ENCODE data around the gene MYOG.

Gene MYOG

DNA sequence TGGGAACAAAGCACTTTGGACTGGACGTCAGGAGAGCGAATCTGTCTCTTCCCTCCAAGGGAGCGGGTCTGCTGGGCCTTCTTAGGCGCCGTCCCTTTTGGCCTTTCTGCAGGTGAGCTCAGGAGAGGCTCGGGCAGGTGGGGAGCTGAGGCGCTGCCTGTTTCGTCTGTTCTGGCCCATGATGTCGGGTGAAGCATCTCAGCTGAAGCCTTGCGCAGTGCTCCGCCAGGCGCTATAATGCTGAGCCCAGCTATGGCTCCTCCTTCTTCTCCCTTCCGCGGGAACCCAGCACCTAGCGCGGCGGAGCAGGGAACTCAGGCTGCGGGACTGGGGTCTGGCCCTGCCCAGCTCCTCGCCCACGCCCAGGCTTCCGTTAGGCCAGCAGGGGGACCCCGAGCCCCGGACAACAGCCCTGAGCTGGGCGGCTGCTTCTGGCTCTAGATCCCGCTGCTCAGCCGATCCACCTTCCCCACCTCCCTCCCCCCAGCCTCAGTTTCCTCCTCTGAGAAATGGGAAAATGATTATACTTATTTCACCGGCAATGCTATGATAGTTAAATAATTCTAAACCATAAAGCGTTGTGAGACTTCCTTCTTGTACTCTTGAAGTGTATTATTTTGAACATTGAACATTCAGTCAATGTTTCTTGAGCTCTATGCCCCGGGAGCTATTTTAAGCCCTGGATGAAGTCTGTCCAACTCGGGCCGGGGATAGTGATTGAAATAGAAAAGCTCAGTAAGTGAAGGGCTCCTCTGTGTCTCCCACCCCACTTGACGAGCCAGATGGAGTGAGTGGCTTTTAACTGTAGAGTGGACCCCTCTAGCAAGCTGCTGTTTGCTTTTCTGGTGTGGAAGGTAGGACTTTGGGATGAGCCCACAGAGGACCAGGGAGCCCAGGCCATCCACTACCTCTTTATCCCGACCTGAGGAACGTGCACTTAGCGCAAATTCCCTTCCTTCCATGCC is 32.1 kb upstream of the MYOG start:
- POLR2A ChIA-PET = interaction anchor here (1.6 kb wide), 1 partner anchor 10 kb away, joined by 4 read pairs; the partner anchor contains the start of gene ADORA1
- DNase-seq (ENCODE audit: low read depth, low spot score) = no peak
- CTCF ChIA-PET = interaction anchor here (0.7 to 19.6 kb wide), 42 partner anchors 10 to 216 kb away, joined by 3 to 594 read pairs (median 5); partner anchors contain the start of genes ADORA1, CHIT1, MYBPH and MYOG
- TF ChIP-seq, protein P1, sequence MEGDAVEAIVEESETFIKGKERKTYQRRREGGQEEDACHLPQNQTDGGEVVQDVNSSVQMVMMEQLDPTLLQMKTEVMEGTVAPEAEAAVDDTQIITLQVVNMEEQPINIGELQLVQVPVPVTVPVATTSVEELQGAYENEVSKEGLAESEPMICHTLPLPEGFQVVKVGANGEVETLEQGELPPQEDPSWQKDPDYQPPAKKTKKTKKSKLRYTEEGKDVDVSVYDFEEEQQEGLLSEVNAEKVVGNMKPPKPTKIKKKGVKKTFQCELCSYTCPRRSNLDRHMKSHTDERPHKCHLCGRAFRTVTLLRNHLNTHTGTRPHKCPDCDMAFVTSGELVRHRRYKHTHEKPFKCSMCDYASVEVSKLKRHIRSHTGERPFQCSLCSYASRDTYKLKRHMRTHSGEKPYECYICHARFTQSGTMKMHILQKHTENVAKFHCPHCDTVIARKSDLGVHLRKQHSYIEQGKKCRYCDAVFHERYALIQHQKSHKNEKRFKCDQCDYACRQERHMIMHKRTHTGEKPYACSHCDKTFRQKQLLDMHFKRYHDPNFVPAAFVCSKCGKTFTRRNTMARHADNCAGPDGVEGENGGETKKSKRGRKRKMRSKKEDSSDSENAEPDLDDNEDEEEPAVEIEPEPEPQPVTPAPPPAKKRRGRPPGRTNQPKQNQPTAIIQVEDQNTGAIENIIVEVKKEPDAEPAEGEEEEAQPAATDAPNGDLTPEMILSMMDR (IDR thresholded peaks at IDR 0.05; ENCODE audit: insufficient read depth, low read length, missing control alignments) = peak; percentile 96
- no peak overlapping the region for H3K4me3 ChIP-seq (ENCODE audit: low read depth, low read length)

GRCh38 chr1:203116091-203116820 is 30.4 kb upstream of the MYOG start:
- TF ChIP-seq, protein P1 (IDR thresholded peaks at IDR 0.05; ENCODE audit: insufficient read depth, low read length, missing control alignments) = no peak
- no peak overlapping the region for H3K4me3 ChIP-seq (ENCODE audit: low read depth, low read length)
- ChIA-PET POLR2A (no interaction called here), CTCF (interaction anchor here (1.0 to 19.6 kb wide), 8 partner anchors 11 to 152 kb away, joined by 3 to 594 read pairs (median 74); partner anchors contain the start of genes ADORA1, CHIT1 and MYBPH)
- no peak for DNase-seq (ENCODE audit: low read depth, low spot score)

- TF ChIP-seq, protein P1 (IDR thresholded peaks at IDR 0.05; ENCODE audit: insufficient read depth, low read length, missing control alignments) = no peak
- POLR2A ChIA-PET = no interaction called here
- CTCF ChIA-PET = interaction anchor here (1.4 to 19.6 kb wide), 4 partner anchors 58 to 154 kb away, joined by 3 to 594 read pairs (median 64); partner anchors contain the start of gene CHIT1
- DNase-seq (ENCODE audit: low read depth, low spot score) = no peak
- H3K4me3 ChIP-seq (ENCODE audit: low read depth, low read length) = no peak overlapping the region
Measured at GRCh38 chr1:203114202-203114601, 28.4 kb upstream of the MYOG start.

- DNase-seq (ENCODE audit: low read depth, low spot score) = no peak
- ChIA-PET POLR2A (no interaction called here), CTCF (interaction anchor here (1.4 to 19.6 kb wide), 4 partner anchors 13 to 155 kb away, joined by 8 to 594 read pairs (median 73); partner anchors contain the start of genes ADORA1 and CHIT1)
- no peak overlapping the region for H3K4me3 ChIP-seq (ENCODE audit: low read depth, low read length)
- TF ChIP-seq, protein P1 (IDR thresholded peaks at IDR 0.05; ENCODE audit: insufficient read depth, low read length, missing control alignments) = no peak
Measured at GRCh38 chr1:203113308-203113707, 27.5 kb upstream of the MYOG start.

DNA sequence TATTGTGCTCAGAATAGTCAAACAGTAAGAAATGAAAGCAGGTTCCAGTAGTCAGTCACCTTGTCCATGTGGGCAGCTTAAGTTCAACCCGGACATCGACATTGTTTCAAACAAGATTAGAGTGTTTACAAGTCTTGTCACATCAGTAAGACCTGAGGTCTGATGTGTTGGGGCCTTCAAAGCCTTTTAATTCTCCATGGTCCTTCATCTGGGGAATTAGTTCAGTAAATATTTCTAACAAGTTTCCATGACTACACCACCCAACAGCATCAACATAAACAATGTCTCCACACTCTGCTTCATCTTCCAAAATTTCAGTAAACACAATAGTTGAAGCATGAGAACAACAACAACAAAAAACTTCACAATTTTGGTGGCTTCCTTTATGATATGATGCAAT is 26.7 kb upstream of the MYOG start:
- no peak overlapping the region for H3K4me3 ChIP-seq (ENCODE audit: low read depth, low read length)
- ChIA-PET POLR2A (no interaction called here), CTCF (interaction anchor here (1.3 to 19.6 kb wide), 5 partner anchors 9 to 156 kb away, joined by 3 to 594 read pairs (median 23); partner anchors contain the start of genes ADORA1 and CHIT1)
- TF ChIP-seq, protein P1 (IDR thresholded peaks at IDR 0.05; ENCODE audit: insufficient read depth, low read length, missing control alignments) = no peak
- no peak for DNase-seq (ENCODE audit: low read depth, low spot score)

Data from AG04449 (cell line).